Stimulated activated CD4-positive, alpha-beta T cell treated with anti-CD3 and anti-CD28 coated beads, Interleukin-15, amount 100 ng/mL, for 48 hours (primary cell): ENCODE data around the gene MGAT3.
"Not testable (repeated sequence)": the region's sequence is repeated elsewhere in the genome, so short reads cannot be mapped to it uniquely, and the experiment has no call there.

Experiments
- DNase-seq, 2 donors: peaks; one replicate each; pipeline ENCODE4 v3.0.0-alpha.2; 2020; ENCODE audit warnings: low read depth in 2 of 2

The MGAT3 gene

DNA sequence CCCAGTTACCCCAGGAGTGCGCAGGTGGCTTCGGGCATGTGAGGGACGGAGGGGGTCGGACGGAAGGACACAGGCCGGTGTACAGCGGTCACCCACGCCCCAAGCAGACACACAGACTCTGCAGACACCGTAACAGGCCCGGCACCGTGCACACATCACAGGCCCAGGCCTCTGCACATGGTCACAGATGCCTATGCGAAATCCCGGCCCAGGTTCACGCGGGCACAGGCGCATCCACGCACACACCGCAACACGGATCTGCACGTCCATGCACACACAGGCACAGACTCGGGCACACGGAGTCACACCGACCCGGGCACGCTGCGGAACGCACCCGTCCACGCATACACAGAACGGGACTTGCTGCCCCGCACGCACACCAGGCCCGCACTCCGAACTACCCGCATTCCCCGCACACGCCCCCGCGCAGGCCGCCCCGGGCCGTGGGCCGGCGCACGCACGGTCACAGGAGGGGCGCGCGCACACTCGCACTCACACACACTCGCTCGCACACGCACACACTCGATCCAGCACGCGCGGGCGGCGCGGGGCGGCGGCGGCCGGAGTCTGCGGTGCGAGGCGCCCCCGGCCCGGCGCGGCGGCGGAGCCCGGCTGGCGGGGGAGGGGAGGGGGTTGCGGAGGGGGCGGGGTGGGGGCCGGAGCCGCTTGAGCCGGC is at the start of gene MGAT3:
Gene MGAT3 (plus strand): TSS at position 491 of the 676 bp plus-strand sequence. CDS start 30,336 bp downstream, outside the sequence.
- no peak for DNase-seq

DNA sequence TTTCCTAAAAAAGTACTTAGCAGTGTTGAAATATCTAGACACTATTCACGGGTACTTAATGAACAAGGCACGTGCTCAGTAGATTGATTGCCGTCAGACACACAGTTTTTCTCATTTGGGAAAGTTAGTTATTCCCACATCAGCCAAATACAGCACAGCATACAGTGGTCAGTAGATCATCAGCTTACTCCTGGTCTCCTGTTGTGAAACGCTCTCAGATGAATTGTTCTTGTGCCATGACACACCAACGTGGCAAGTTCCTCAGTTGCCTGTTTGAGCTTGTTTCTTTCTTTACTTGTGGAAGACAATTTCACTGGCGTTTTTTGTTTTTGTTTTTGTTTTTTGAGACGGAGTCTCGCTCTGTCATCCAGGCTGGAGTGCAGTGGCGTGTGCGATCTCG is 48.6 kb upstream of the MGAT3 start:
- DNase-seq, result no peak

GRCh38 chr22:39408807-39409206 is 48.0 kb upstream of the MGAT3 start:
- no peak for DNase-seq

GRCh38 chr22:39409516-39410029 is 47.2 kb upstream of the MGAT3 start:
- DNase-seq, result no peak

DNA sequence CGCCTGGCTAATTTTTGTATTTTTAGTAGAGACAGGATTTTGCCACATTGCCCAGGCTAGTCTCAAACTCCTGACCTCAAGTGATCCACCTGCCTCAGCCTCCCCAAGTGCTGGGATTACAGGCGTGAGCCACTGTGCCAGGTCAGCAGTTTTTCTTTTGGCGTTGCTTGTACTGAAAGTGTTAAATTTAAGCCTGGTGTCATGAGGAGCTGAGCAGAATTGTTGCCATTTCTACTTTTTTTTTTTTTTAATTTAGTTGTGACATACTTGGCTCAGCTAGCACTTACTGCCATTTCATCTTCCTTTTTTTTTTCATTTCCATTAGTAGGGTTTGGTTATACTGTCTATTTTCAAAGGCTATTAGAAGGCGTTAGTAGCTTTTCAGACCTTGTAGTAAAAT is 46.5 kb upstream of the MGAT3 start:
- no peak for DNase-seq

- DNase-seq, result not testable (repeated sequence)
These were observed 44.9 kb upstream of the MGAT3 start for GRCh38 chr22:39411828-39412365.

DNA sequence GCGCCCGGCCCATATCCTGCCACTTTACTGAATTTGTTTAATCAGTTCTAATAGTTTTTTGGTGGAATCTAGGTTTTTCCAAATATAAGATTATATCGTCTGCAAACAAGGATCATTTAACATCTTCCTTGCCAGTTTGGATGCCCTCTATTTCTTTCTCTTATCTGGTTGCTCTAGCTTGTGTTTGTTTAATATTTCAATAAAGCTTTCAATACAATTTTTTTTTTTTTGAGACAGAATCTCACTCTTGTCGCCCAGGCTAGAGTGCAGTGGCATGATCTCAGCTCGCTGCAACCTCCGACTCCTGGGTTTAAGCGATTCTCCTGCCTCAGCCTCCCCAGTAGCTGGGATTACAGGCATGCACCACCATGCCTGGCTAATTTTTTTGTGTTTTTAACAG is 43.6 kb upstream of the MGAT3 start:
- DNase-seq, result not testable (repeated sequence)

GRCh38 chr22:39414377-39414776 is 42.4 kb upstream of the MGAT3 start:
- no peak for DNase-seq

GRCh38 chr22:39414886-39415285 is 41.9 kb upstream of the MGAT3 start:
- no peak for DNase-seq

- DNase-seq, result no peak
These were observed 41.3 kb upstream of the MGAT3 start for GRCh38 chr22:39415506-39415905.

DNA sequence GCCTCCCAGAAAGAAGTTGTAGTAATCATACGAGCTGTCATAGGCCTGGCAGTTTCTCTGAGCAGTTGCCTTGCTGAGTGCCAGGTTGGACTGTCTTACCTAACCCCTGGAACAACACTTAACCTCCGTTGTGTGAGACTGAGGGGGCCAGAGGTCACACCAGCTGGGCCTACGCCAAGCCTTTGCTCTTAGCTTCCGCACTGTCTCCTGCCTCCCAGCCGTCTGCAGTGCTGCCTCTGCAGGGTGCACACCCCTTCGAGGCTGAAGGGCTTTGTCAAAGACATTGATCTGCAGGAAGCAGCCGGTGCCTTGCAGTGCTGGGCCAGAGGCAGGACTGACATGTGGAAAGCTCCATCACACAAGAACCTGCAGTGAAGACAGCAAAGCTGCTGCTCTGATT is 40.5 kb upstream of the MGAT3 start:
- no peak for DNase-seq

- DNase-seq, result no peak
These were observed 39.2 kb upstream of the MGAT3 start for GRCh38 chr22:39417641-39418040.

DNA sequence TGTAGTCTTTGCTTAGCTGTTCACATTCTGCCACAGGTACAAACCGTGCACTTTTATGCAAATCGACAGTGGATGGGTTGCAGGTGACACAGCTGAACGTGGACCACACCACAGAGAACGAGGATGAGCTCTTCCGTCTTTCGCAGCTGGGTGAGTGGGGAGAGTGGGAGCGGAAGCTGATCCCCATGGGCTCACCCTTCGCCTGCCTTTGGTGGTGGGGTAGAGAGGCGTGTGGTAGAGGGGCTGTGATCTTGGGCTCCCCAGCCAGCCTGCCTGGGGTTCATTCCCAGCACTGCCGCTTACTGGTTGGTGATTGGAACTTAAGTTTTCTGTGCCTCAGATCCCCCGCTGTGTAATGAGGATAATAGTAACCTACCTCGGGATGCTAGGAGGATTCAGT is 38.1 kb upstream of the MGAT3 start:
- DNase-seq, result no peak

GRCh38 chr22:39419096-39419495 is 37.7 kb upstream of the MGAT3 start:
- no peak for DNase-seq

- DNase-seq, result no peak
These were observed 36.9 kb upstream of the MGAT3 start for GRCh38 chr22:39419911-39420310.

GRCh38 chr22:39421691-39422090 is 35.1 kb upstream of the MGAT3 start:
- DNase-seq, result no peak

- DNase-seq, result no peak
These were observed 34.7 kb upstream of the MGAT3 start for GRCh38 chr22:39422101-39422500.

DNA sequence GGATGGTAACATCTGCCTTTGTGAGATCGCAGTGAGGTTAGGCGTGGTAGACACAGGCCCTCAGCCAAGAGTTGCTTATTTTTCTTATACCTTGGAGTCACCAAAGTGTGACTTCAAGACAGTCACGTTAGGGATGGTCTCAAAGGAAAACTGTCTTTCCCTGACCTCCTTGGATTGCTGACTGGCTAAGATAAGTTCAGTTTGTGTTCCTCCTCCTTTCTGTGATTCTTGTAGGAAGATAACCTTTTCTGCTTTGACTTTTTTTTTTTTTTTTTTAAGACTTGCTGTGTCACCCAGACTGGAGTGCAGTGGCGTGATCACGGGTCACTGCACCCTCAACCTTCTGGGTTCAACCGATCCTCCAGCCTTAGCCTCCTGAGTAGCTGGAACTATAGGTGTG is 34.1 kb upstream of the MGAT3 start:
- no peak for DNase-seq

GRCh38 chr22:39423976-39424375 is 32.8 kb upstream of the MGAT3 start:
- no peak for DNase-seq

GRCh38 chr22:39426380-39427043 is 30.3 kb upstream of the MGAT3 start:
- DNase-seq, result no peak

DNA sequence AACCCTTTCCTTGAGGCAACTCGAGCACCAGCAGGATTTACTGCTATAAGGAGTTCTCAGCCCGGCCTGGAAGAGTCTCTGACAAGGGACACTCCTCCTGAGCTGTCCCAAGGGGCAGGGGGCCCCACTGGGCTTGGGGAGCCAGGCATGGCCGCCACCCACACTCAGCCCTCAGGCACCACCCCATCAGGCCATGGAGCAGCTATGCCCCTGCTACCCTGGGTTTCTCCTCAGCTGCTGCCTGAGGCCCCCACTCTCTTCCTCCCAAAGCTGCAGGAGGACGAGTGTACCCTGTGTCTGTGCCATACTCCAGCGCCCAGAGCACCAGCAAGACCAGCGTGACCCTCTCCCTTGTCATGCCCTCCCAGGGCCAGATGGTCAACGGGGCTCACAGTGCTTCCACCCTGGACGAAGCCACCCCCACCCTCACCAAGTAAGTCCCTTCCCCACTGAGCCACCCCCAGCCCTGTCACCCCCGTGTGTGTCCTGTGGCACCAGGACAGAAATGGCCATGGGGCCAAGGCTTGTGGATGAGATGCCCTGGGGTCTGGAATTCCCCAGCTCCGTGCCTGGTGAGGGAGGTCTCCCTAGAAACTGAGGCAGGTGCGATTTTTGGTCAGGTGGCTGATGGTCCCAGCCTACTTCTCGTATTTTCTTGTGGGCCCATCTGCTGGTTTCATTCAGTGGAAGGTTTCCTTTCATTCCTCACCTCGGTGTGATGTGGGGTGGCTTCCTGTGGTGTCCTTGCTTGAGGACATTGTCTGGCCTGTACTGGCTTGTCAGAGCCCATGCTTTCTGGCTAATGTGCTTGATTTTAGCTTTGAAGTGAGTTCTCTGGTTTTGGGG is 28.8 kb upstream of the MGAT3 start:
- no peak for DNase-seq

DNA sequence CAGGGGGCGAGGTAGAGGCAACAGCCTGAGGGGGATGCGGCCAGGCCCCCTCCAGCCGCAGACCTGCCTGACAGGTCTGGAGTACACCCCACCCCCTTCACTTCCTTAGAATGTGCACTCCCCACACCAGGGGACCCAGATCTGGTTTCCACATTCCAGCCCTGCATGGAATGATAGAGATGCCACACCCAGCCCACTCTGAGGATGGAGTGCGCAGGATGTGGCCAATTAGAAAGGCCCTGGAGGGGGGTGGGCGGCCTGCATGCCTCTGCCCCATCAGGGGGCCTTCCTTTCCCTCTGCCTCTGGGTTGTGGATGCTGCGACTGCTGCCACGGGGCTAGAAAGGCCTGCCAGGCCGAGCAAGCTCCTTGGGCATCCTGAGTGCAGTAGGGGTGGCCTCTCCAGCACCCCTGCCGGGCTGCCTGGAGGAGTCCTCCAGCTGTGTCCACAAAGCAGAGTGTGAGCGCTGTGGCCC is 28.2 kb upstream of the MGAT3 start:
- DNase-seq, result no peak
